NCI-H226 (cell line): ENCODE results near the gene CUEDC1.

Source experiments
- DNase-seq: peaks from one replicate; pipeline ENCODE4 v3.0.0-alpha.2; 2015

CUEDC1 gene

GRCh38 chr17:57832314-57833178 is 122.7 kb downstream of the CUEDC1 start:
- DNase-seq: no peak

- DNase-seq: no peak
Observed at GRCh38 chr17:57830880-57831279, 124.3 kb downstream of the CUEDC1 start.

- peak; percentile 82 for DNase-seq
Observed at GRCh38 chr17:57823469-57824401, 131.5 kb downstream of the CUEDC1 start.

- DNase-seq: no peak
Observed at GRCh38 chr17:57819867-57820266, 135.3 kb downstream of the CUEDC1 start.

GRCh38 chr17:57819285-57819684 is 135.9 kb downstream of the CUEDC1 start:
- no peak for DNase-seq

GRCh38 chr17:57818066-57818465 is 137.1 kb downstream of the CUEDC1 start:
- DNase-seq: no peak

GRCh38 chr17:57817299-57817698 is 137.9 kb downstream of the CUEDC1 start:
- no peak for DNase-seq

GRCh38 chr17:57814421-57814820 is 140.8 kb downstream of the CUEDC1 start:
- no peak for DNase-seq

GRCh38 chr17:57811638-57812280 is 143.5 kb downstream of the CUEDC1 start:
- peak; percentile 15 for DNase-seq
